ENCODE results near the gene MAGEB17. TPM values are rescaled to one million over a fixed set of nuclear protein-coding genes. Genes with fewer than 3 reads are reported as not detected.
"Not testable (repeated sequence)": the region's sequence is repeated elsewhere in the genome, so short reads cannot be mapped to it uniquely, and the experiment has no call there.

The MAGEB17 gene
- total RNA-seq, 3 donors from 2014 or later = 0.33 to 0.44 TPM; not detected in 1

GRCh38 chrX:16156692-16157331 is 10.5 kb upstream of the MAGEB17 start:
- TF ChIP-seq CTCF (IDR thresholded peaks at IDR 0.05) (no peak), POLR2AphosphoS5 (IDR thresholded peaks at IDR 0.05) (no peak), POLR2A (IDR thresholded peaks at IDR 0.05) (no peak)
- DNase-seq (ENCODE audit: low spot score in 2 of 2) = no peak
- Histone ChIP-seq H3K4me3 (no peak overlapping the region), H3K4me1 (no peaks in the 10 kb centered on the region), H3K27me3 (peaks cover 0 to 24% of the 10 kb centered on the region in 2 donors), H3K36me3 (no peaks in the 10 kb centered on the region), H3K27ac (no peak overlapping the region), H3K9me3 (no peaks in the 10 kb centered on the region)
- intact Hi-C loops (cut with DNase I; ENCODE audit: low total_unique reads) = no loop called here

- intact Hi-C loops (cut with DNase I; ENCODE audit: low total_unique reads) = no loop called here
- Histone ChIP-seq H3K9me3 (no peaks in the 10 kb centered on the region), H3K36me3 (no peaks in the 10 kb centered on the region), H3K27me3 (peaks cover 0 to 28% of the 10 kb centered on the region in 2 donors), H3K4me3 (no peak overlapping the region), H3K4me1 (no peaks in the 10 kb centered on the region), H3K27ac (no peak overlapping the region)
- no peak for TF ChIP-seq POLR2AphosphoS5 (IDR thresholded peaks at IDR 0.05)
- TF ChIP-seq POLR2A (IDR thresholded peaks at IDR 0.05) = no peak
- TF ChIP-seq CTCF (IDR thresholded peaks at IDR 0.05) = no peak
- no peak for DNase-seq (ENCODE audit: low spot score in 2 of 2)
Measured at GRCh38 chrX:16160729-16161128, 6.6 kb upstream of the MAGEB17 start.

- peaks cover 0 to 28% of the 10 kb centered on the region in 2 donors for H3K27me3 ChIP-seq
- H3K36me3 ChIP-seq; H3K4me3 ChIP-seq; DNase-seq (ENCODE audit: low spot score in 2 of 2); H3K4me1 ChIP-seq; H3K9me3 ChIP-seq; H3K27ac ChIP-seq; intact Hi-C loops (cut with DNase I; ENCODE audit: low total_unique reads): not testable (repeated sequence)
Measured at GRCh38 chrX:16161173-16161572, 6.1 kb upstream of the MAGEB17 start.

GRCh38 chrX:16162391-16162790 is 4.9 kb upstream of the MAGEB17 start:
- Histone ChIP-seq H3K27me3 (peaks cover 0 to 32% of the 10 kb centered on the region in 2 donors), H3K4me3 (no peak overlapping the region), H3K36me3 (no peaks in the 10 kb centered on the region), H3K4me1 (no peaks in the 10 kb centered on the region), H3K9me3 (no peaks in the 10 kb centered on the region), H3K27ac (no peak overlapping the region)
- intact Hi-C loops (cut with DNase I; ENCODE audit: low total_unique reads) = no loop called here
- no peak for DNase-seq (ENCODE audit: low spot score in 2 of 2)
- TF ChIP-seq POLR2AphosphoS5 (IDR thresholded peaks at IDR 0.05) (no peak), POLR2A (IDR thresholded peaks at IDR 0.05) (no peak), CTCF (IDR thresholded peaks at IDR 0.05) (no peak)

- H3K36me3 ChIP-seq = no peaks in the 10 kb centered on the region
- no peak for TF ChIP-seq POLR2A (IDR thresholded peaks at IDR 0.05)
- TF ChIP-seq CTCF (IDR thresholded peaks at IDR 0.05) = no peak
- TF ChIP-seq POLR2AphosphoS5 (IDR thresholded peaks at IDR 0.05) = no peak
Measured at GRCh38 chrX:16164748-16165147, 2.5 kb upstream of the MAGEB17 start.

More at GRCh38 chrX:16164748-16165147, 2.5 kb upstream of the MAGEB17 start:
- intact Hi-C loops (cut with DNase I; ENCODE audit: low total_unique reads) = no loop called here
- H3K27me3 ChIP-seq = peaks cover 0 to 54% of the 10 kb centered on the region in 2 donors
- no peak for DNase-seq (ENCODE audit: low spot score in 2 of 2)
- H3K4me1 ChIP-seq = no peaks in the 10 kb centered on the region
- H3K27ac ChIP-seq = no peak overlapping the region
- H3K4me3 ChIP-seq = no peak overlapping the region
- no peaks in the 10 kb centered on the region for H3K9me3 ChIP-seq

All from breast epithelium (tissue), 4 donors.